Tibial nerve (tissue), 3 donors: Measurements from ENCODE around the gene CRYBA2.

Source experiments
- POLR2A ChIP-seq, 2 donors: fragments of 450-650 bp; IDR thresholded peaks; one replicate each; pipeline ENCODE4 v1.6.1; 2017; ENCODE audit warnings: antibody characterized with exemption in 2 of 2, mild to moderate bottlenecking in 2 of 2, moderate library complexity in 2 of 2
- TF ChIP-seq, protein P1 (sequence below), 5 experiments: fragments of 200-600 bp in 3 of 5; fragments of 450-650 bp in 2 of 5; sonication (generic) in 3 of 5; IDR thresholded peaks; one replicate each; pipeline ENCODE4 v1.5.1; 2016 to 2019; ENCODE audit warnings: antibody characterized with exemption in 5 of 5, mild to moderate bottlenecking in 3 of 5, moderate library complexity in 2 of 5

DNA sequence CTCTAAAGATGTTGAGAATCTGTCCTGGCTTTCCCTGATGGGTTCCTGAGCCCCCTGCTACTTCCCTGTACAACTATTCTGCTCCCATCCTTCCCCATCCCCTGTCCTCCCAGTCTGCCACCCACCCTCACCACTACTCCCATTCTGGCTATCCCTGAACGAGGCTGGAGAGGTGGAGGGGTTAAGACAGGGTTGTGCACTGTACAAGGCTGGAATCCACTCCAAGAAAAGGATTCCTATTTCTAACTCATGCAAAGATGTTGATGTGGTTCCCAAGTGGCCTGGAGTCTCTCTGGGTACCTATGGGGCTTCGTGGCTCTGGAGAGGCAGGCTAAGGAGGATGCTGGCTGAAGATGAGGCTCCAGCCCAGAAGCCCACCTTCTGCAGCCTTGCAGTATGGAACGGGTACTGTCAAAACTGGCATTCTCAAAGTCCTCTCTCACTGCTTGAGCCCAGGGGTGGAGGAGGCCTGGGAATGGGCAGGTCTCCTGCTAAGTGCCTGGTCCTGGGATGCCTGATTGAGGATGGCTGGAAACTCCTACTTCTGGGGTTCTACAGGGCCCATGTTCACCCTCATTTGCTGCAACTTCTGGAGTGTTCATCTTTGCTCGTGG lies 7.0 kb downstream of the CRYBA2 start:
- no peak for TF ChIP-seq POLR2A (IDR thresholded peaks at IDR 0.05)
- TF ChIP-seq, protein P1, sequence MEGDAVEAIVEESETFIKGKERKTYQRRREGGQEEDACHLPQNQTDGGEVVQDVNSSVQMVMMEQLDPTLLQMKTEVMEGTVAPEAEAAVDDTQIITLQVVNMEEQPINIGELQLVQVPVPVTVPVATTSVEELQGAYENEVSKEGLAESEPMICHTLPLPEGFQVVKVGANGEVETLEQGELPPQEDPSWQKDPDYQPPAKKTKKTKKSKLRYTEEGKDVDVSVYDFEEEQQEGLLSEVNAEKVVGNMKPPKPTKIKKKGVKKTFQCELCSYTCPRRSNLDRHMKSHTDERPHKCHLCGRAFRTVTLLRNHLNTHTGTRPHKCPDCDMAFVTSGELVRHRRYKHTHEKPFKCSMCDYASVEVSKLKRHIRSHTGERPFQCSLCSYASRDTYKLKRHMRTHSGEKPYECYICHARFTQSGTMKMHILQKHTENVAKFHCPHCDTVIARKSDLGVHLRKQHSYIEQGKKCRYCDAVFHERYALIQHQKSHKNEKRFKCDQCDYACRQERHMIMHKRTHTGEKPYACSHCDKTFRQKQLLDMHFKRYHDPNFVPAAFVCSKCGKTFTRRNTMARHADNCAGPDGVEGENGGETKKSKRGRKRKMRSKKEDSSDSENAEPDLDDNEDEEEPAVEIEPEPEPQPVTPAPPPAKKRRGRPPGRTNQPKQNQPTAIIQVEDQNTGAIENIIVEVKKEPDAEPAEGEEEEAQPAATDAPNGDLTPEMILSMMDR (IDR thresholded peaks at IDR 0.05), result no peak
